Activated T-cell treated with anti-CD3 and anti-CD28 coated beads, Interleukin-2, amount 50 U/mL, for 4 hours (primary cell): Measurements from ENCODE around the gene XRCC5. TPM values are rescaled to one million over a fixed set of nuclear protein-coding genes. Genes with fewer than 3 reads are reported as not detected.

ENCODE experiments used
- ATAC-seq, 2 donors: fragments of 200-7000 bp; cut with Tn5 transposase; one replicate each; pipeline ENCODE4 v1.10.0; 2021
- DNase-seq: peaks from one replicate; pipeline ENCODE4 v3.0.0-alpha.2; 2020
- H3K27me3 Mint-ChIP-seq: one replicate; pipeline ENCODE4 v1.8.0; 2021; ENCODE audit warnings: low read depth, mixed read lengths
- H3K36me3 Mint-ChIP-seq: one replicate; pipeline ENCODE4 v1.8.0; 2022; ENCODE audit warnings: mixed read lengths; ENCODE audit not compliant: insufficient read depth
- H3K4me1 Mint-ChIP-seq: one replicate; pipeline ENCODE4 v1.8.0; 2021; ENCODE audit warnings: low read depth, mixed read lengths
- H3K4me3 Mint-ChIP-seq: one replicate; pipeline ENCODE4 v1.8.0; 2021; ENCODE audit warnings: mild to moderate bottlenecking, moderate library complexity, mixed read lengths
- H3K9me3 Mint-ChIP-seq: one replicate; pipeline ENCODE4 v1.8.0; 2021; ENCODE audit warnings: mixed read lengths
- total RNA-seq, 3 donors: library from RNA; stranded (reverse); gene quantifications; one replicate each; pipeline ENCODE4 v1.2.1, GENCODE V29; 2021

Gene XRCC5
- total RNA-seq, 3 donors from 2014 or later = 460 to 524 (median 513) TPM

- DNase-seq (no peak), ATAC-seq (no peak)
- H3K27me3 Mint-ChIP-seq = no peaks in the 10 kb centered on the region
- no peaks in the 10 kb centered on the region for H3K4me1 Mint-ChIP-seq
- peaks cover 10% of the 10 kb centered on the region for H3K36me3 Mint-ChIP-seq
- H3K4me3 Mint-ChIP-seq = no peak overlapping the region
- H3K9me3 Mint-ChIP-seq = no peaks in the 10 kb centered on the region
These were observed 5.9 kb upstream of the XRCC5 start for GRCh38 chr2:216103213-216103612.

- ATAC-seq (no peak), DNase-seq (no peak)
- Mint-ChIP-seq H3K4me3 (no peak overlapping the region), H3K36me3 (peaks cover 12% of the 10 kb centered on the region), H3K4me1 (peaks cover 6% of the 10 kb centered on the region), H3K27me3 (no peaks in the 10 kb centered on the region), H3K9me3 (no peaks in the 10 kb centered on the region)
These were observed 4.5 kb upstream of the XRCC5 start for GRCh38 chr2:216104691-216105090.

- Mint-ChIP-seq H3K4me1 (peaks cover 30% of the 10 kb centered on the region), H3K9me3 (no peaks in the 10 kb centered on the region), H3K27me3 (no peaks in the 10 kb centered on the region), H3K36me3 (peaks cover 24% of the 10 kb centered on the region), H3K4me3 (no peak overlapping the region)
- DNase-seq (no peak), ATAC-seq (no peak)
These were observed 1.8 kb upstream of the XRCC5 start for GRCh38 chr2:216107320-216107719.

- Mint-ChIP-seq H3K9me3 (no peaks in the 10 kb centered on the region), H3K4me3 (no peak overlapping the region), H3K4me1 (peaks cover 34% of the 10 kb centered on the region), H3K27me3 (no peaks in the 10 kb centered on the region), H3K36me3 (peaks cover 27% of the 10 kb centered on the region)
- no peak for ATAC-seq
- DNase-seq = no peak
These were observed 1.4 kb upstream of the XRCC5 start for GRCh38 chr2:216107760-216108159.

GRCh38 chr2:216108310-216108966, 710 bp upstream of the XRCC5 start:
- DNase-seq = no peak
- peaks cover 41% of the 10 kb centered on the region for H3K4me1 Mint-ChIP-seq

GRCh38 chr2:216109962-216110614, 940 bp downstream of the XRCC5 start:
- peaks cover 57% of the 10 kb centered on the region for H3K4me1 Mint-ChIP-seq
- no peaks in the 10 kb centered on the region for H3K27me3 Mint-ChIP-seq
- DNase-seq = no peak
- H3K36me3 Mint-ChIP-seq = peaks cover 49% of the 10 kb centered on the region
- peak overlapping the region; percentile 100 for H3K4me3 Mint-ChIP-seq
- H3K9me3 Mint-ChIP-seq = no peaks in the 10 kb centered on the region
- no peak for ATAC-seq

More at GRCh38 chr2:216108310-216108966, 710 bp upstream of the XRCC5 start:
- Mint-ChIP-seq H3K36me3 (peaks cover 34% of the 10 kb centered on the region), H3K4me3 (peak overlapping the region; percentile 100), H3K9me3 (no peaks in the 10 kb centered on the region), H3K27me3 (no peaks in the 10 kb centered on the region)
- ATAC-seq = no peak

- peaks cover 62% of the 10 kb centered on the region for H3K4me1 Mint-ChIP-seq
- DNase-seq = no peak
These were observed 1.5 kb downstream of the XRCC5 start for GRCh38 chr2:216110620-216111019.

GRCh38 chr2:216111122-216111521, 2.0 kb downstream of the XRCC5 start:
- peak overlapping the region; percentile 100 for H3K4me3 Mint-ChIP-seq
- H3K27me3 Mint-ChIP-seq = no peaks in the 10 kb centered on the region

More at GRCh38 chr2:216110620-216111019, 1.5 kb downstream of the XRCC5 start:
- Mint-ChIP-seq H3K27me3 (no peaks in the 10 kb centered on the region), H3K9me3 (no peaks in the 10 kb centered on the region), H3K4me3 (peak overlapping the region; percentile 100), H3K36me3 (peaks cover 53% of the 10 kb centered on the region)
- ATAC-seq = no peak

GRCh38 chr2:216112926-216113325, 3.8 kb downstream of the XRCC5 start:
- DNase-seq = no peak
- no peak for ATAC-seq
- Mint-ChIP-seq H3K4me1 (peaks cover 82% of the 10 kb centered on the region), H3K9me3 (no peaks in the 10 kb centered on the region), H3K4me3 (peak overlapping the region; percentile 5), H3K27me3 (no peaks in the 10 kb centered on the region), H3K36me3 (peaks cover 73% of the 10 kb centered on the region)

More at GRCh38 chr2:216111122-216111521, 2.0 kb downstream of the XRCC5 start:
- ATAC-seq (no peak), DNase-seq (no peak)
- no peaks in the 10 kb centered on the region for H3K9me3 Mint-ChIP-seq
- H3K36me3 Mint-ChIP-seq = peaks cover 57% of the 10 kb centered on the region
- peaks cover 66% of the 10 kb centered on the region for H3K4me1 Mint-ChIP-seq

- Mint-ChIP-seq H3K4me3 (peak overlapping the region; percentile 5), H3K36me3 (peaks cover 76% of the 10 kb centered on the region), H3K27me3 (no peaks in the 10 kb centered on the region), H3K4me1 (peaks cover 84% of the 10 kb centered on the region), H3K9me3 (no peaks in the 10 kb centered on the region)
- no peak for DNase-seq
- ATAC-seq = no peak
These were observed 4.4 kb downstream of the XRCC5 start for GRCh38 chr2:216113572-216113971.

GRCh38 chr2:216114382-216114713, 5.2 kb downstream of the XRCC5 start:
- Mint-ChIP-seq H3K27me3 (no peaks in the 10 kb centered on the region), H3K36me3 (peaks cover 82% of the 10 kb centered on the region), H3K4me3 (peak overlapping the region; percentile 29), H3K9me3 (no peaks in the 10 kb centered on the region), H3K4me1 (peaks cover 87% of the 10 kb centered on the region)
- peak; percentile 5 to 13 for ATAC-seq
- DNase-seq = no peak

GRCh38 chr2:216114714-216115531, 5.8 kb downstream of the XRCC5 start:
- peaks cover 85% of the 10 kb centered on the region for H3K36me3 Mint-ChIP-seq
- ATAC-seq (peak; percentile 85 to 87), DNase-seq (peak; percentile 96)
- H3K4me3 Mint-ChIP-seq = peak overlapping the region; percentile 91
- H3K4me1 Mint-ChIP-seq = peaks cover 92% of the 10 kb centered on the region
- H3K9me3 Mint-ChIP-seq = no peaks in the 10 kb centered on the region
- H3K27me3 Mint-ChIP-seq = no peaks in the 10 kb centered on the region

- H3K9me3 Mint-ChIP-seq = no peaks in the 10 kb centered on the region
- H3K27me3 Mint-ChIP-seq = no peaks in the 10 kb centered on the region
- DNase-seq (no peak), ATAC-seq (no peak)
- peaks cover 79% of the 10 kb centered on the region for H3K36me3 Mint-ChIP-seq
- H3K4me3 Mint-ChIP-seq = peak overlapping the region; percentile 9
- H3K4me1 Mint-ChIP-seq = peaks cover 91% of the 10 kb centered on the region
These were observed 7.3 kb downstream of the XRCC5 start for GRCh38 chr2:216116418-216116817.

GRCh38 chr2:216117561-216118340, 8.6 kb downstream of the XRCC5 start:
- DNase-seq (no peak), ATAC-seq (no peak)
- peaks cover 86% of the 10 kb centered on the region for H3K4me1 Mint-ChIP-seq
- H3K9me3 Mint-ChIP-seq = no peaks in the 10 kb centered on the region
- peaks cover 74% of the 10 kb centered on the region for H3K36me3 Mint-ChIP-seq
- no peak overlapping the region for H3K4me3 Mint-ChIP-seq
- no peaks in the 10 kb centered on the region for H3K27me3 Mint-ChIP-seq
